ENCODE results near the gene UBAC2. TPM values are rescaled to one million over a fixed set of nuclear protein-coding genes. Genes with fewer than 3 reads are reported as not detected.

The UBAC2 gene
- total RNA-seq, 2 experiments from 2014 or later: 26.8 to 28.5 TPM

GRCh38 chr13:99218969-99219368 lies 18.3 kb downstream of the UBAC2 start:
- Histone ChIP-seq H3K36me3 (ENCODE audit: insufficient read depth, low read length) (peaks cover 9% of the 10 kb centered on the region), H3K79me2 (ENCODE audit: insufficient read depth, low read depth, low read length) (peaks cover 82% of the 10 kb centered on the region), H3K9me2 (ENCODE audit: insufficient read depth, low read length) (no peaks in the 10 kb centered on the region), H3K4me1 (ENCODE audit: insufficient read depth, low read length, poor library complexity, severe bottlenecking) (peaks cover 69% of the 10 kb centered on the region), H3K4me2 (ENCODE audit: low read length) (0 out of 2 replicates have a peak overlapping the region, but pooled peaks have one; percentile 75), H3K9me3 (ENCODE audit: low read length) (no peaks in the 10 kb centered on the region), H4K20me1 (ENCODE audit: insufficient read depth, low read length) (peaks cover 10% of the 10 kb centered on the region; the same call in 1 of the 2 replicates), H3K27ac (ENCODE audit: low read depth, low read length, poor library complexity, severe bottlenecking) (no peak overlapping the region), H3K4me3 (ENCODE audit: low read depth, low read length, poor library complexity, severe bottlenecking) (no peak overlapping the region), H2AFZ (ENCODE audit: low read length) (no peak overlapping the region)
- CTCF ChIA-PET (ENCODE audit: unreplicated experiment): interaction anchor here (0.9 kb wide), 1 partner anchor 13 kb away, joined by 3 read pairs; no protein-coding TSS in a partner anchor
- intact Hi-C loops (cut with micrococcal nuclease; ENCODE audit: unreplicated experiment): no loop called here
- DNase-seq (ENCODE audit: low spot score): no peak
- POLR2A ChIA-PET: no interaction called here
- TF ChIP-seq EZH2phosphoT487 (IDR thresholded peaks at IDR 0.05; ENCODE audit: borderline replicate concordance, low read depth, low read length): no peak
- TF ChIP-seq, protein P1, sequence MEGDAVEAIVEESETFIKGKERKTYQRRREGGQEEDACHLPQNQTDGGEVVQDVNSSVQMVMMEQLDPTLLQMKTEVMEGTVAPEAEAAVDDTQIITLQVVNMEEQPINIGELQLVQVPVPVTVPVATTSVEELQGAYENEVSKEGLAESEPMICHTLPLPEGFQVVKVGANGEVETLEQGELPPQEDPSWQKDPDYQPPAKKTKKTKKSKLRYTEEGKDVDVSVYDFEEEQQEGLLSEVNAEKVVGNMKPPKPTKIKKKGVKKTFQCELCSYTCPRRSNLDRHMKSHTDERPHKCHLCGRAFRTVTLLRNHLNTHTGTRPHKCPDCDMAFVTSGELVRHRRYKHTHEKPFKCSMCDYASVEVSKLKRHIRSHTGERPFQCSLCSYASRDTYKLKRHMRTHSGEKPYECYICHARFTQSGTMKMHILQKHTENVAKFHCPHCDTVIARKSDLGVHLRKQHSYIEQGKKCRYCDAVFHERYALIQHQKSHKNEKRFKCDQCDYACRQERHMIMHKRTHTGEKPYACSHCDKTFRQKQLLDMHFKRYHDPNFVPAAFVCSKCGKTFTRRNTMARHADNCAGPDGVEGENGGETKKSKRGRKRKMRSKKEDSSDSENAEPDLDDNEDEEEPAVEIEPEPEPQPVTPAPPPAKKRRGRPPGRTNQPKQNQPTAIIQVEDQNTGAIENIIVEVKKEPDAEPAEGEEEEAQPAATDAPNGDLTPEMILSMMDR (conservative IDR thresholded peaks at IDR 0.05; ENCODE audit: low read length): no peak
- no TSS peak for BruUV-seq (replicated peaks)

DNA sequence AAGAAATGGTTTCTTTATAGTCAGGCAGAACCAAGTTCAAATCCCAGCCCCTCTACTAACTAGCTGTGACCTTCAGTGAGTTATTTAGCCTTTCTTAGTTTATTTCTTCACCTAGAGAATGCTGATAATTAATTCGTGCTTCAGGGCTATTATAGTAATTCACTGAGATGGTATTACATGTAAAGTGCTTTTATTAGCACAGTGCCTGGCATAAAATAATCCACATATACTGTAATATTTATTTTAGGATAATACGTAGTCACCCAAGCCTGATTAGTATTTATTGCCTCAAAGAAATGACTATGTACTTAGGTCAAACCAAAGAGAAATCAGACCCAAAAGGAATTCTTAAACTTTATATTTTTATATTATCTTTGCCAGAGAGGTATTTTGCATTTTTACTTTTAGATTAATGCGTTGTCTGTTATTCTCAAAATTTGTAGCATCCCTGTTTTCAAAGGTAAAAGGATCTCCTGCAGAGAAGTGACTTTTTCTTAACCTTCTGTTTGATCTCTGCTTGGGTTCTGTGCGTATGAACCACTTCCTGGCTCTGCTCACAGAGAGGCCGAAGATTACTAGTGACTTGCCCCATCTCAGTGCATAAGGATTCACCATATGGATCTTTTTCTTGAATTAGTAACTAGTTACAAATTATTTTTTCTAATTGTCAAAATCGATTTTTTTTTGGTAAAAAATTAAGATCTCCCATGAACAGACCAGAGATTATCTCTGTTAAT lies 19.7 kb downstream of the UBAC2 start:
- no peak overlapping the region for H2AFZ ChIP-seq (ENCODE audit: low read length)
- H3K4me3 ChIP-seq (ENCODE audit: low read depth, low read length, poor library complexity, severe bottlenecking): no peak overlapping the region
- POLR2A ChIA-PET: no interaction called here
- DNase-seq (ENCODE audit: low spot score): no peak
- CTCF ChIA-PET (ENCODE audit: unreplicated experiment): no interaction called here
- intact Hi-C loops (cut with micrococcal nuclease; ENCODE audit: unreplicated experiment): no loop called here
- peaks cover 90% of the 10 kb centered on the region for H3K79me2 ChIP-seq (ENCODE audit: insufficient read depth, low read depth, low read length)
- no peaks in the 10 kb centered on the region for H3K9me2 ChIP-seq (ENCODE audit: insufficient read depth, low read length)
- H4K20me1 ChIP-seq (ENCODE audit: insufficient read depth, low read length): no peaks in the 10 kb centered on the region; the same call in 1 of the 2 replicates
- no peaks in the 10 kb centered on the region for H3K9me3 ChIP-seq (ENCODE audit: low read length)
- H3K36me3 ChIP-seq (ENCODE audit: insufficient read depth, low read length): peaks cover 9% of the 10 kb centered on the region
- TF ChIP-seq EZH2phosphoT487 (IDR thresholded peaks at IDR 0.05; ENCODE audit: borderline replicate concordance, low read depth, low read length): no peak
- TF ChIP-seq, protein P1 (conservative IDR thresholded peaks at IDR 0.05; ENCODE audit: low read length): no peak
- H3K27ac ChIP-seq (ENCODE audit: low read depth, low read length, poor library complexity, severe bottlenecking): peak overlapping the region; percentile 48
- BruUV-seq (replicated peaks): no TSS peak
- peak overlapping the region; percentile 75 for H3K4me2 ChIP-seq (ENCODE audit: low read length)
- peaks cover 73% of the 10 kb centered on the region for H3K4me1 ChIP-seq (ENCODE audit: insufficient read depth, low read length, poor library complexity, severe bottlenecking)

Data from OCI-LY7 (cell line).